ENCODE data around the gene ZNF746. TPM values are rescaled to one million over a fixed set of nuclear protein-coding genes. Genes with fewer than 3 reads are reported as not detected.

Gene ZNF746
- total RNA-seq, 1 experiment from 2014 or later = 17.1 TPM

DNA sequence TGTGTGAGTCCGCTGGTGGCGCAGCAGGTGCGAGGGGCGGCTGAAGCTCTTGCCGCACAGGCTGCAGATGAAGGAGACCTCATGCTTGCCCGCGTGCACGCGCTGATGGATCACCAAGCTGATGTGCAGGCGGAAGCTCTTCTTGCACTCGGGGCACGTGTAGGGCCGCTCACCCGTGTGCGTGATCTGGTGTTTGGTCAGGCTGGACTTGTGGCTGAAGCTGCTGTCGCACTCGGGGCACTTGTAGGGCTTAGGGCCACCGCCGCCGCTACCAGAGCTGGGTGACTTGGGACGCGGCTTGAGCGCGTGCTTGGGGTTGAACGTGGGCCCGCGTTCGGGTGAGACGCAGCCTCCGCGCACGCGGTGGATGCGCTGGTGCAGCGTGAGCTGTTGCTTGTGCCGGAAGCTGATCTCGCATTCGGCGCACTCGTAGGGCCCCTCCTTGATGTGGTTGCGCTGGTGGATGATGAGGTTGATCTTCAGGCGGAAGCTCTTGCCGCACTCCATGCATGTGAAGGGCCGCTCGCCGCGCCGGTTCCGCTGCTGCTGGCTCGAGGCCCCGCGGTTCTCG, 65.4 kb downstream of the ZNF746 start:
- Mint-ChIP-seq H3K9me3 (no peaks in the 10 kb centered on the region), H3K36me3 (peaks cover 6% of the 10 kb centered on the region; the same call in 1 of the 2 replicates), H3K4me3 (no peak overlapping the region), H3K27ac (no peak overlapping the region), H3K27me3 (ENCODE audit: low read depth) (no peaks in the 10 kb centered on the region; the same call in 1 of the 2 replicates), H3K4me1 (no peaks in the 10 kb centered on the region)
- ATAC-seq = no peak
- no peak for DNase-seq (ENCODE audit: low spot score)
- POLR2A ChIA-PET = no interaction called here
- CTCF ChIA-PET = interaction anchor here (1.0 to 1.5 kb wide), 4 partner anchors 9 to 230 kb away, joined by 3 to 9 read pairs (median 4); no protein-coding TSS in a partner anchor
- no peak for TF ChIP-seq MAX (CRISPR knock-in tag; IDR thresholded peaks at IDR 0.05)
- TF ChIP-seq MXD4 (CRISPR knock-in tag; IDR thresholded peaks at IDR 0.05; ENCODE audit: borderline replicate concordance) = no peak
- no peak for TF ChIP-seq TEAD1 (CRISPR knock-in tag; IDR thresholded peaks at IDR 0.05)

DNA sequence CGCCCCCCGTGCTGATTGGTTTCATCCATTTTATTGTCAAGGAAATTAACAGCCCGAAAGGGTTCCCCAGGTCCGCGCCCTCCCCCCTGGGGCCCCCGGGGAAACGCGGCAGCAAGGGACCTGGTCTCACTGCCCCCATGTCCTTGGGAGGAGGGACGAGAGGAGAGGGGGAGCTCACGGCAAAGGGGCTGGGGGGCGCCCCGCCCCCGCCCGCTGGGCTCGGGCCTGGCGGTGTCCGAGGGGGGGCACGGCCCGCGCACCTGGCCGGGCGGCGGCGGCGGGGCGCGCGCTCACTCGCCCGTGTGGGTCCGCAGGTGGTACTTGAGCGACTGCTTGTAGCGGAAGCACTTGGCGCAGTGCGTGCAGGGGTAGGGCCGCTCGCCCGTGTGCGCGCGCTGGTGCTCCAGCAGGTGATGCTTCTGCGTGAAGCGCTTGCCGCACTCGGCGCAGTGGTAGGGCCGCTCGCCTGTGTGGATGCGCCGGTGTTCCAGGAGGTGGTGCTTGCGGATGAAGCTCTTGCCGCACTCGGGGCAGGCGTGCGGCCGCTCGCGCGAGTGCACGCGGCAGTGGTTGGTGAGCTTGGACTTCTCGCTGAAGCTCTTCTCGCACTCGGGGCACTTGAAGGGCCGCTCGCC, 66.0 kb downstream of the ZNF746 start:
- Mint-ChIP-seq H3K4me1 (no peaks in the 10 kb centered on the region), H3K4me3 (no peak overlapping the region)

DNA sequence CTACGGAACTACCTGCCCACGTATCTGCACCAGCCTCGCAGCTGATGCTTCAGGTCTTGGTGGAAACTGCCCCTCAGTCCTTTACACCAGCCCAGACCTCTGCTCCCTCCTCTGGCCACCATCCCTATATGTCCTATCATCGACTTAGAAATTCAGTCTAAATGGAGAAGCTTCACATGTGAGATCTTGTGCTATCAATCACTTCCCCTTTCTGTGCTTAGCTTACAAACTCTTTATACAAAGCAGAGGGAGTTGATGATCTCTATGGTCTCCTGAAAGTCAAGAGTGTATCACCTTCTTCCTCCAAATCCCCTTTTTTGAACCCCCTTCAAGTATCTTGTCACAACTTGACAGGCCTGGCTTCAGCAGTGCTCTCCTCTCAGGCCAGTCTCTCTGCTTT, 67.4 kb downstream of the ZNF746 start:
- DNase-seq (ENCODE audit: low spot score) (no peak), ATAC-seq (no peak)
- H3K27me3 Mint-ChIP-seq (ENCODE audit: low read depth) = no peaks in the 10 kb centered on the region; the same call in 1 of the 2 replicates
- POLR2A ChIA-PET = no interaction called here
- H3K36me3 Mint-ChIP-seq = peaks cover 6% of the 10 kb centered on the region; the same call in 1 of the 2 replicates
- no peak overlapping the region for H3K27ac Mint-ChIP-seq
- H3K9me3 Mint-ChIP-seq = no peaks in the 10 kb centered on the region
- CTCF ChIA-PET = interaction anchor here (1.4 kb wide), 1 partner anchor 168 kb away, joined by 3 read pairs; the partner anchor contains the start of gene ZNF783
- no peaks in the 10 kb centered on the region for H3K4me1 Mint-ChIP-seq
- H3K4me3 Mint-ChIP-seq = no peak overlapping the region
- TF ChIP-seq PRDM15 (CRISPR knock-in tag; IDR thresholded peaks at IDR 0.05) (no peak), HMGA2 (CRISPR knock-in tag; IDR thresholded peaks at IDR 0.05) (no peak), MXD4 (CRISPR knock-in tag; IDR thresholded peaks at IDR 0.05; ENCODE audit: borderline replicate concordance) (no peak), ZNF532 (CRISPR knock-in tag; IDR thresholded peaks at IDR 0.05; ENCODE audit: borderline replicate concordance) (no peak), ZNF416 (CRISPR knock-in tag; IDR thresholded peaks at IDR 0.05) (no peak), GRHL2 (CRISPR knock-in tag; IDR thresholded peaks at IDR 0.05; ENCODE audit: insufficient replicate concordance, severe bottlenecking) (no peak), E2F5 (CRISPR knock-in tag; IDR thresholded peaks at IDR 0.05) (no peak), JUN (CRISPR knock-in tag; IDR thresholded peaks at IDR 0.05) (no peak), ZNF512 (CRISPR knock-in tag; IDR thresholded peaks at IDR 0.05; ENCODE audit: borderline replicate concordance) (no peak)
- TF ChIP-seq, protein P1, sequence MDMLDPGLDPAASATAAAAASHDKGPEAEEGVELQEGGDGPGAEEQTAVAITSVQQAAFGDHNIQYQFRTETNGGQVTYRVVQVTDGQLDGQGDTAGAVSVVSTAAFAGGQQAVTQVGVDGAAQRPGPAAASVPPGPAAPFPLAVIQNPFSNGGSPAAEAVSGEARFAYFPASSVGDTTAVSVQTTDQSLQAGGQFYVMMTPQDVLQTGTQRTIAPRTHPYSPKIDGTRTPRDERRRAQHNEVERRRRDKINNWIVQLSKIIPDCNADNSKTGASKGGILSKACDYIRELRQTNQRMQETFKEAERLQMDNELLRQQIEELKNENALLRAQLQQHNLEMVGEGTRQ (CRISPR knock-in tag; IDR thresholded peaks at IDR 0.05) = no peak
- TF ChIP-seq, protein P2, sequence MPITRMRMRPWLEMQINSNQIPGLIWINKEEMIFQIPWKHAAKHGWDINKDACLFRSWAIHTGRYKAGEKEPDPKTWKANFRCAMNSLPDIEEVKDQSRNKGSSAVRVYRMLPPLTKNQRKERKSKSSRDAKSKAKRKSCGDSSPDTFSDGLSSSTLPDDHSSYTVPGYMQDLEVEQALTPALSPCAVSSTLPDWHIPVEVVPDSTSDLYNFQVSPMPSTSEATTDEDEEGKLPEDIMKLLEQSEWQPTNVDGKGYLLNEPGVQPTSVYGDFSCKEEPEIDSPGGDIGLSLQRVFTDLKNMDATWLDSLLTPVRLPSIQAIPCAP (CRISPR knock-in tag; IDR thresholded peaks at IDR 0.05) = no peak

More for the DNA sequence above, 66.0 kb downstream of the ZNF746 start:
- no peak for DNase-seq (ENCODE audit: low spot score)
- peaks cover 6% of the 10 kb centered on the region; the same call in 1 of the 2 replicates for H3K36me3 Mint-ChIP-seq
- TF ChIP-seq ZNF416 (CRISPR knock-in tag; IDR thresholded peaks at IDR 0.05) = no peak
- TF ChIP-seq, protein P2 (CRISPR knock-in tag; IDR thresholded peaks at IDR 0.05) = no peak
- no peak for TF ChIP-seq NFE2L1 (CRISPR knock-in tag; IDR thresholded peaks at IDR 0.05)
- ATAC-seq = no peak
- H3K27ac Mint-ChIP-seq = no peak overlapping the region
- no peaks in the 10 kb centered on the region; the same call in 1 of the 2 replicates for H3K27me3 Mint-ChIP-seq (ENCODE audit: low read depth)
- H3K9me3 Mint-ChIP-seq = no peaks in the 10 kb centered on the region
- ChIA-PET POLR2A (no interaction called here), CTCF (interaction anchor here (1.0 to 1.5 kb wide), 4 partner anchors 9 to 231 kb away, joined by 3 to 9 read pairs (median 4); no protein-coding TSS in a partner anchor)
